Neural progenitor cell (in vitro differentiated cells): ENCODE measurements around the gene OPCML. TPM values are rescaled to one million over a fixed set of nuclear protein-coding genes. Genes with fewer than 3 reads are reported as not detected.

Source experiments
- DNase-seq: peaks from one replicate; pipeline ENCODE4 v3.0.0-alpha.2; 2016; ENCODE audit warnings: low spot score
- H2AFZ ChIP-seq: fragments of 200-600 bp; sonication (generic); replicated peaks from 2 replicates; pipeline ENCODE4 v1.6.1; 2016; ENCODE audit warnings: antibody characterized with exemption
- H3F3A ChIP-seq: fragments of 200-600 bp; sonication (generic); 2 replicates; pipeline ENCODE4 v1.6.1; 2016; ENCODE audit warnings: antibody characterized with exemption, low read depth
- H3K27ac ChIP-seq: fragments of 200-600 bp; sonication (generic); 2 replicates; pipeline ENCODE4 v1.5.1; 2016; ENCODE audit warnings: mild to moderate bottlenecking
- H3K27me3 ChIP-seq: fragments of 200-600 bp; sonication (generic); 2 replicates; pipeline ENCODE4 v1.6.1; 2016; ENCODE audit warnings: mild to moderate bottlenecking, moderate library complexity
- H3K36me3 ChIP-seq: fragments of 200-600 bp; sonication (generic); 2 replicates; pipeline ENCODE4 v1.5.1; 2016
- H3K4me1 ChIP-seq: fragments of 200-600 bp; sonication (generic); 2 replicates; pipeline ENCODE4 v1.6.1; 2016; ENCODE audit warnings: mixed run types
- H3K4me2 ChIP-seq: fragments of 200-600 bp; sonication (generic); 2 replicates; pipeline ENCODE4 v1.6.1; 2016
- H3K4me3 ChIP-seq: fragments of 200-600 bp; sonication (generic); 2 replicates; pipeline ENCODE4 v1.5.1; 2016
- H3K79me2 ChIP-seq: fragments of 200-600 bp; sonication (generic); 2 replicates; pipeline ENCODE4 v1.6.1; 2016; ENCODE audit warnings: low read depth
- H3K9ac ChIP-seq: fragments of 200-600 bp; sonication (generic); 2 replicates; pipeline ENCODE4 v1.6.1; 2016
- H3K9me3 ChIP-seq: fragments of 200-600 bp; sonication (generic); 2 replicates; pipeline ENCODE4 v1.5.1; 2016; ENCODE audit warnings: low read depth
- H4K20me1 ChIP-seq: fragments of 200-600 bp; sonication (generic); 2 replicates; pipeline ENCODE4 v1.6.1; 2016; ENCODE audit warnings: low read depth
- H3K27ac Mint-ChIP-seq: 3 replicates; pipeline ENCODE4 v1.8.0; 2021; ENCODE audit warnings: mixed read lengths
- H3K27me3 Mint-ChIP-seq: 2 replicates; pipeline ENCODE4 v1.8.0; 2022; ENCODE audit warnings: low read depth, mild to moderate bottlenecking, inconsistent platforms, moderate library complexity, mixed read lengths; ENCODE audit not compliant: insufficient read depth
- H3K36me3 Mint-ChIP-seq: 3 replicates; pipeline ENCODE4 v1.8.0; 2021; ENCODE audit warnings: mixed read lengths
- H3K4me1 Mint-ChIP-seq: 3 replicates; pipeline ENCODE4 v1.8.0; 2021; ENCODE audit warnings: mixed read lengths
- H3K4me3 Mint-ChIP-seq: 3 replicates; pipeline ENCODE4 v1.8.0; 2021; ENCODE audit warnings: mild to moderate bottlenecking, moderate library complexity, mixed read lengths
- H3K9me3 Mint-ChIP-seq: 3 replicates; pipeline ENCODE4 v1.8.0; 2020; ENCODE audit warnings: mixed read lengths
- CTCF ChIP-seq: fragments of 200-600 bp; sonication (generic); IDR thresholded peaks from 2 replicates; pipeline ENCODE4 v1.5.1; 2017; ENCODE audit warnings: antibody characterized with exemption, mild to moderate bottlenecking
- EZH2 ChIP-seq: fragments of 200-600 bp; sonication (generic); IDR thresholded peaks from 2 replicates; pipeline ENCODE4 v1.6.1; 2017; ENCODE audit warnings: antibody characterized with exemption, mild to moderate bottlenecking, moderate library complexity
- EZH2phosphoT487 ChIP-seq: fragments of 200-600 bp; sonication (generic); IDR thresholded peaks from 2 replicates; pipeline ENCODE4 v1.6.1; 2017; ENCODE audit warnings: antibody characterized with exemption
- total RNA-seq: library from RNA; depleted of rRNA; stranded (reverse); fragments of >200 nt; gene quantifications from 2 replicates; pipeline ENCODE4 v1.2.3, GENCODE V29; 2015; ENCODE audit warnings: low replicate concordance

The OPCML gene
- total RNA-seq, 1 donor from 2014 or later, result 0.02 TPM

- peak; percentile 53 for DNase-seq
- H3K79me2 ChIP-seq, result no peaks in the 10 kb centered on the region
- no peaks in the 10 kb centered on the region for H4K20me1 ChIP-seq
- no peaks in the 10 kb centered on the region for H3K36me3 ChIP-seq
- peak overlapping the region; percentile 89 for H2AFZ ChIP-seq
- Mint-ChIP-seq H3K27me3 (peaks cover 9% of the 10 kb centered on the region), H3K4me1 (peaks cover 24% of the 10 kb centered on the region), H3K36me3 (no peaks in the 10 kb centered on the region), H3K4me3 (no peak overlapping the region), H3K9me3 (peaks cover 12% of the 10 kb centered on the region), H3K27ac (no peak overlapping the region)
- TF ChIP-seq CTCF (no peak), EZH2phosphoT487 (no peak), EZH2 (no peak)
- peaks cover 23% of the 10 kb centered on the region for H3K4me1 ChIP-seq
- H3K4me2 ChIP-seq, result peak overlapping the region; percentile 57
- H3K27me3 ChIP-seq, result no peaks in the 10 kb centered on the region
- no peak overlapping the region for H3K9ac ChIP-seq
- H3K27ac ChIP-seq, result peak overlapping the region; percentile 58
- H3K9me3 ChIP-seq, result no peaks in the 10 kb centered on the region
- H3F3A ChIP-seq, result peaks cover 19% of the 10 kb centered on the region
- H3K4me3 ChIP-seq, result no peak overlapping the region
Observed at GRCh38 chr11:133337951-133338418, 194.3 kb downstream of the OPCML start.

GRCh38 chr11:133337193-133337592, 195.1 kb downstream of the OPCML start:
- Mint-ChIP-seq H3K27ac (no peak overlapping the region), H3K9me3 (peaks cover 16% of the 10 kb centered on the region), H3K4me3 (no peak overlapping the region), H3K4me1 (peaks cover 24% of the 10 kb centered on the region), H3K27me3 (peaks cover 7% of the 10 kb centered on the region), H3K36me3 (no peaks in the 10 kb centered on the region)
- H3K4me2 ChIP-seq, result no peak overlapping the region
- no peak overlapping the region for H3K4me3 ChIP-seq
- H3F3A ChIP-seq, result peaks cover 19% of the 10 kb centered on the region
- H3K9ac ChIP-seq, result no peak overlapping the region
- DNase-seq, result no peak
- no peaks in the 10 kb centered on the region for H3K27me3 ChIP-seq
- no peaks in the 10 kb centered on the region for H3K36me3 ChIP-seq
- no peak overlapping the region for H3K27ac ChIP-seq
- no peak overlapping the region for H2AFZ ChIP-seq
- H3K79me2 ChIP-seq, result no peaks in the 10 kb centered on the region
- TF ChIP-seq EZH2phosphoT487, result no peak
- TF ChIP-seq CTCF, result no peak
- no peak for TF ChIP-seq EZH2
- H3K4me1 ChIP-seq, result peaks cover 23% of the 10 kb centered on the region
- H4K20me1 ChIP-seq, result no peaks in the 10 kb centered on the region
- no peaks in the 10 kb centered on the region for H3K9me3 ChIP-seq

GRCh38 chr11:133331031-133331430, 201.3 kb downstream of the OPCML start:
- no peak for DNase-seq
- no peaks in the 10 kb centered on the region for H3K4me1 Mint-ChIP-seq
- Histone ChIP-seq H3K4me1 (no peaks in the 10 kb centered on the region), H3K79me2 (no peaks in the 10 kb centered on the region), H3K9me3 (no peaks in the 10 kb centered on the region), H4K20me1 (no peaks in the 10 kb centered on the region), H2AFZ (no peak overlapping the region), H3K4me3 (no peak overlapping the region), H3K27me3 (no peaks in the 10 kb centered on the region), H3K4me2 (no peak overlapping the region), H3K9ac (no peak overlapping the region), H3K36me3 (no peaks in the 10 kb centered on the region), H3F3A (no peaks in the 10 kb centered on the region), H3K27ac (no peak overlapping the region)
- H3K36me3 Mint-ChIP-seq, result no peaks in the 10 kb centered on the region
- no peak overlapping the region for H3K27ac Mint-ChIP-seq
- H3K9me3 Mint-ChIP-seq, result peaks cover 13% of the 10 kb centered on the region
- no peak for TF ChIP-seq EZH2phosphoT487
- no peak for TF ChIP-seq CTCF
- TF ChIP-seq EZH2, result no peak
- no peaks in the 10 kb centered on the region for H3K27me3 Mint-ChIP-seq
- H3K4me3 Mint-ChIP-seq, result no peak overlapping the region
